OCI-LY3 (cell line): ENCODE data around the gene PCDHGB4.
"Not testable (repeated sequence)": the region's sequence is repeated elsewhere in the genome, so short reads cannot be mapped to it uniquely, and the experiment has no call there.

Source experiments
- H2AFZ ChIP-seq: fragments of 200-600, 300-600 bp; shearing (Covaris generic); 2 replicates; pipeline ENCODE4 v1.6.0; 2014; ENCODE audit warnings: antibody characterized with exemption, low read depth, low read length
- H3K27ac ChIP-seq: fragments of 200-600, 300-600 bp; sonication (generic); 2 replicates; pipeline ENCODE4 v1.5.1; 2014; ENCODE audit warnings: mild to moderate bottlenecking, low read length, moderate library complexity, mixed read lengths
- H3K27me3 ChIP-seq: fragments of 200-600, 300-600 bp; sonication (generic); 2 replicates; pipeline ENCODE4 v1.6.1; 2014; ENCODE audit warnings: low read depth, low read length, mixed read lengths
- H3K36me3 ChIP-seq: fragments of 200-600, 300-600 bp; sonication (generic); replicated peaks from 2 replicates; pipeline ENCODE3; 2014; ENCODE audit warnings: low read depth, low read length, mixed read lengths
- H3K4me1 ChIP-seq: fragments of 300-600, 200-600 bp; sonication (generic); 2 replicates; pipeline ENCODE4 v1.6.1; 2014; ENCODE audit warnings: low read length, mixed read lengths
- H3K4me2 ChIP-seq: fragments of 200-600, 300-600 bp; sonication (generic); 2 replicates; pipeline ENCODE4 v1.6.1; 2014; ENCODE audit warnings: low read length, mixed read lengths
- H3K4me3 ChIP-seq: fragments of 300-600, 200-600 bp; sonication (generic); 2 replicates; pipeline ENCODE4 v1.5.1; 2014; ENCODE audit warnings: antibody characterized with exemption, mild to moderate bottlenecking, low read length, moderate library complexity
- H3K79me2 ChIP-seq: fragments of 300-600, 200-600 bp; shearing (Covaris generic); 2 replicates; pipeline ENCODE4 v1.6.1; 2014; ENCODE audit warnings: mild to moderate bottlenecking, low read length, mixed read lengths
- H3K9ac ChIP-seq: fragments of 300-600, 200-600 bp; shearing (Covaris generic); 2 replicates; pipeline ENCODE4 v1.6.0; 2014; ENCODE audit warnings: mild to moderate bottlenecking, low read length, moderate library complexity
- H3K9me3 ChIP-seq: fragments of 200-600, 300-600 bp; shearing (Covaris generic); 2 replicates; pipeline ENCODE4 v1.6.1; 2014; ENCODE audit warnings: low read length, mixed read lengths; ENCODE audit not compliant: insufficient read depth
- H4K20me1 ChIP-seq: fragments of 200-600, 300-600 bp; sonication (generic); 2 replicates; pipeline ENCODE4 v1.6.1; 2016; ENCODE audit warnings: low read length, mixed read lengths; ENCODE audit not compliant: insufficient read depth
- CTCF ChIP-seq: fragments of 200-600, 300-600 bp; sonication (generic); IDR thresholded peaks from 2 replicates; pipeline ENCODE4 v1.5.1; 2014; ENCODE audit warnings: antibody characterized with exemption, low read length, low read depth
- EZH2phosphoT487 ChIP-seq: fragments of 200-600 bp; shearing (Covaris generic); IDR thresholded peaks from 2 replicates; pipeline ENCODE4 v1.6.1; 2018; ENCODE audit warnings: antibody characterized with exemption, mixed run types, low read depth

PCDHGB4 gene

GRCh38 chr5:141387557-141388311 is at the start of gene PCDHGB4:
TSS of gene PCDHGB4 (plus strand) at chr5:141387698. CDS start at chr5:141387885, 187 bp downstream.
- H3K4me1 ChIP-seq, H3K4me2 ChIP-seq, H3K9me3 ChIP-seq, H4K20me1 ChIP-seq, H3K79me2 ChIP-seq, H3K36me3 ChIP-seq, H3K9ac ChIP-seq, H3K27me3 ChIP-seq, H3K4me3 ChIP-seq, H3K27ac ChIP-seq, H2AFZ ChIP-seq: not testable (repeated sequence)

GRCh38 chr5:141338538-141339306 is 48.8 kb upstream of the PCDHGB4 start, which contains the start of gene PCDHGA2:
TSS of gene PCDHGA2 (plus strand) at chr5:141338760.
- Histone ChIP-seq H3K36me3 (no peaks in the 10 kb centered on the region), H3K4me3 (no peak within 1 kb of the TSS), H4K20me1 (no peaks in the 10 kb centered on the region), H3K9me3 (no peaks in the 10 kb centered on the region), H3K9ac (no peak within 1 kb of the TSS), H3K4me2 (no peak within 1 kb of the TSS), H3K27me3 (no peaks in the 10 kb centered on the region), H3K27ac (no peak within 1 kb of the TSS), H2AFZ (no peak within 1 kb of the TSS), H3K4me1 (no peaks in the 10 kb centered on the region), H3K79me2 (no peaks in the 10 kb centered on the region)
- TF ChIP-seq CTCF (no peak), EZH2phosphoT487 (no peak)

GRCh38 chr5:141340781-141341354 is 46.6 kb upstream of the PCDHGB4 start:
- H3K79me2 ChIP-seq, H3K36me3 ChIP-seq, H3K4me2 ChIP-seq, H4K20me1 ChIP-seq, H2AFZ ChIP-seq, H3K27ac ChIP-seq, H3K4me1 ChIP-seq, H3K4me3 ChIP-seq, H3K9ac ChIP-seq, H3K27me3 ChIP-seq, H3K9me3 ChIP-seq: not testable (repeated sequence)

- Histone ChIP-seq H3K9me3 (no peaks in the 10 kb centered on the region), H3K4me2 (no peak overlapping the region), H3K27me3 (no peaks in the 10 kb centered on the region), H3K79me2 (no peaks in the 10 kb centered on the region), H3K4me3 (no peak overlapping the region), H3K27ac (no peak overlapping the region), H2AFZ (no peak overlapping the region), H3K4me1 (no peaks in the 10 kb centered on the region), H4K20me1 (no peaks in the 10 kb centered on the region), H3K36me3 (no peaks in the 10 kb centered on the region), H3K9ac (no peak overlapping the region)
- TF ChIP-seq CTCF (no peak), EZH2phosphoT487 (no peak)
Observed at GRCh38 chr5:141342773-141343172, 44.7 kb upstream of the PCDHGB4 start.
